GM18867 (cell line): ENCODE measurements around the gene ALKBH3.

Experiments
- ATAC-seq: cut with Tn5 transposase; IDR thresholded peaks from one replicate; pipeline ENCODE4 v1.9.1; 2021; ENCODE audit warnings: mild to moderate bottlenecking, moderate library complexity; ENCODE audit not compliant: unreplicated experiment

The ALKBH3 gene

GRCh38 chr11:43957571-43957970 is 76.9 kb downstream of the ALKBH3 start:
- no peak for ATAC-seq

GRCh38 chr11:43959321-43959995 is 78.8 kb downstream of the ALKBH3 start:
- no peak for ATAC-seq

- ATAC-seq, result no peak
These were observed 82.0 kb downstream of the ALKBH3 start for GRCh38 chr11:43962383-43963278.

GRCh38 chr11:43963279-43963620 is 82.6 kb downstream of the ALKBH3 start:
- ATAC-seq, result no peak

- no peak for ATAC-seq
These were observed 87.0 kb downstream of the ALKBH3 start for GRCh38 chr11:43967661-43968060.

GRCh38 chr11:43968719-43969118 is 88.1 kb downstream of the ALKBH3 start:
- no peak for ATAC-seq

GRCh38 chr11:43969543-43969942 is 88.9 kb downstream of the ALKBH3 start:
- no peak for ATAC-seq
